ENCODE results near the gene B4GALNT3.

- TF ChIP-seq POLR2A (IDR thresholded peaks at IDR 0.05; ENCODE audit: extremely low read depth, insufficient read length) (no peak), CTCF (IDR thresholded peaks at IDR 0.05; ENCODE audit: low read depth, low read length) (no peak)
Measured at GRCh38 chr12:546265-546919, 86.7 kb downstream of the B4GALNT3 start.

All from NB4 (cell line).